Fibroblast of lung (primary cell): ENCODE data around the gene GRIK4.

Experiments
- CTCF ChIP-seq, 2 donors: IDR thresholded peaks in 1 of 2; conservative IDR thresholded peaks in 1 of 2; 1 replicate in 1 of 2; 2 replicates in 1 of 2; pipeline ENCODE4 v1.5.1; 2011 to 2012; ENCODE audit warnings: low read length in 2 of 2, control low read depth in 1 of 2, inconsistent platforms in 1 of 2, low read depth in 1 of 2, mild to moderate bottlenecking in 1 of 2
- EZH2 ChIP-seq: IDR thresholded peaks from 2 replicates; pipeline ENCODE4 v1.5.1; 2012; ENCODE audit warnings: low read length, control low read depth, mild to moderate bottlenecking; ENCODE audit errors: missing control alignments

- TF ChIP-seq CTCF (conservative IDR thresholded peaks at IDR 0.05 in 1 of 2, IDR thresholded peaks at IDR 0.05 in 1 of 2; ENCODE audit: low read depth in 1 of 2, low read length in 2 of 2), result no peak
- TF ChIP-seq EZH2, result no peak
Measured at GRCh38 chr11:120695939-120696338, 184.4 kb downstream of the GRIK4 start.
